ENCODE measurements around the gene RAD21L1.

The RAD21L1 gene

GRCh38 chr20:1274485-1275311 lies 48.9 kb downstream of the RAD21L1 start:
- DNase-seq (ENCODE audit: low read depth in 1 of 2, low spot score in 1 of 2) = no peak
- no peak for TF ChIP-seq SPI1 (IDR thresholded peaks at IDR 0.05; ENCODE audit: borderline replicate concordance, low read depth)
- no peak for TF ChIP-seq CTCF (IDR thresholded peaks at IDR 0.05; ENCODE audit: insufficient read depth, low read length)
- TF ChIP-seq REST (IDR thresholded peaks at IDR 0.05; ENCODE audit: insufficient replicate concordance, low read depth) = no peak
- no peak for TF ChIP-seq POLR2AphosphoS5 (IDR thresholded peaks at IDR 0.05; ENCODE audit: low read depth)
- TF ChIP-seq GABPA (IDR thresholded peaks at IDR 0.05; ENCODE audit: low read depth) = no peak
- Histone ChIP-seq H3K27ac (replicated peaks) (no peak overlapping the region), H3K27me3 (ENCODE audit: insufficient read depth, poor library complexity, severe bottlenecking) (no peaks in the 10 kb centered on the region), H3K4me3 (replicated peaks; ENCODE audit: insufficient read depth, low read length) (no peak overlapping the region)

- no peak for DNase-seq (ENCODE audit: low read depth in 1 of 2, low spot score in 1 of 2)
- H3K27me3 ChIP-seq (ENCODE audit: insufficient read depth, poor library complexity, severe bottlenecking) = no peaks in the 10 kb centered on the region
- H3K4me3 ChIP-seq (replicated peaks; ENCODE audit: insufficient read depth, low read length) = no peak overlapping the region
- TF ChIP-seq SPI1 (IDR thresholded peaks at IDR 0.05; ENCODE audit: borderline replicate concordance, low read depth) (no peak), CTCF (IDR thresholded peaks at IDR 0.05; ENCODE audit: insufficient read depth, low read length) (no peak), GABPA (IDR thresholded peaks at IDR 0.05; ENCODE audit: low read depth) (no peak), REST (IDR thresholded peaks at IDR 0.05; ENCODE audit: insufficient replicate concordance, low read depth) (no peak), POLR2AphosphoS5 (IDR thresholded peaks at IDR 0.05; ENCODE audit: low read depth) (no peak)
- no peak overlapping the region for H3K27ac ChIP-seq (replicated peaks)
These were observed 50.1 kb downstream of the RAD21L1 start for GRCh38 chr20:1275919-1276318.

GRCh38 chr20:1277529-1278322 lies 51.9 kb downstream of the RAD21L1 start:
- no peak overlapping the region for H3K27ac ChIP-seq (replicated peaks)
- H3K27me3 ChIP-seq (ENCODE audit: insufficient read depth, poor library complexity, severe bottlenecking) = no peaks in the 10 kb centered on the region
- no peak for DNase-seq (ENCODE audit: low read depth in 1 of 2, low spot score in 1 of 2)
- no peak overlapping the region for H3K4me3 ChIP-seq (replicated peaks; ENCODE audit: insufficient read depth, low read length)
- TF ChIP-seq SPI1 (IDR thresholded peaks at IDR 0.05; ENCODE audit: borderline replicate concordance, low read depth) = no peak
- no peak for TF ChIP-seq GABPA (IDR thresholded peaks at IDR 0.05; ENCODE audit: low read depth)
- TF ChIP-seq REST (IDR thresholded peaks at IDR 0.05; ENCODE audit: insufficient replicate concordance, low read depth) = no peak
- no peak for TF ChIP-seq CTCF (IDR thresholded peaks at IDR 0.05; ENCODE audit: insufficient read depth, low read length)
- no peak for TF ChIP-seq POLR2AphosphoS5 (IDR thresholded peaks at IDR 0.05; ENCODE audit: low read depth)

Measured in HL-60 (cell line).